NB4 (cell line): ENCODE measurements around the gene TLX2.

Experiments
- CTCF ChIP-seq: IDR thresholded peaks from one replicate; pipeline ENCODE4 v1.5.1; 2012; ENCODE audit warnings: low read depth, low read length
- MAX ChIP-seq: IDR thresholded peaks from 2 replicates; pipeline ENCODE4 v1.6.1; 2011; ENCODE audit warnings: low read depth, low read length
- MYC ChIP-seq: IDR thresholded peaks from 2 replicates; pipeline ENCODE4 v1.6.1; 2011; ENCODE audit warnings: low read depth, low read length
- POLR2A ChIP-seq: IDR thresholded peaks from 2 replicates; pipeline ENCODE4 v1.6.1; 2011; ENCODE audit warnings: mild to moderate bottlenecking; ENCODE audit not compliant: insufficient read length; ENCODE audit errors: extremely low read depth

- TF ChIP-seq CTCF (no peak), MAX (no peak), POLR2A (no peak), MYC (no peak)
Measured at GRCh38 chr2:74504591-74504990, 9.7 kb upstream of the TLX2 start.
